Measurements from ENCODE around the gene GCC2.

The GCC2 gene

DNA sequence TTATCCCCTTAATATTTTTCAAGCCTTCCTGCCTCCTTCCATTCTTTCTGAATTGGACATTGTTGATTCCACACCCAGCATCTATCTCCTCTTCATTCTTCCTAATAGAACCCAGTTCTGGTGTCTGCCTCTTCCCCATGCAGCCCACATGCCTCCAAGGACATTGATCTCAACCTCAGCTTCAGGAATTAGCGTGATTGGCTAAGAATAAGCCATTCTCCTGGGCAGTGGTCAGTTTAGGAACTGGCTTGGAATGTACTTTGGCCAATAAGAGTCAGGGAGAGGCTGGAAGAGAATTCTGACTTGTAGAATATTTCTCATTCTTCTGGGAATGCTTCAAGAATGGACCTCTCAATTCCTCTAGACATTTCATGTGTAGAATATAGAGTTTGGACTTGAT is 25.9 kb upstream of the GCC2 start:
- TF ChIP-seq GATA2 (IDR thresholded peaks at IDR 0.05; ENCODE audit: low read depth, low read length) (no peak), GATA3 (IDR thresholded peaks at IDR 0.05; ENCODE audit: low read depth, low read length) (no peak)

DNA sequence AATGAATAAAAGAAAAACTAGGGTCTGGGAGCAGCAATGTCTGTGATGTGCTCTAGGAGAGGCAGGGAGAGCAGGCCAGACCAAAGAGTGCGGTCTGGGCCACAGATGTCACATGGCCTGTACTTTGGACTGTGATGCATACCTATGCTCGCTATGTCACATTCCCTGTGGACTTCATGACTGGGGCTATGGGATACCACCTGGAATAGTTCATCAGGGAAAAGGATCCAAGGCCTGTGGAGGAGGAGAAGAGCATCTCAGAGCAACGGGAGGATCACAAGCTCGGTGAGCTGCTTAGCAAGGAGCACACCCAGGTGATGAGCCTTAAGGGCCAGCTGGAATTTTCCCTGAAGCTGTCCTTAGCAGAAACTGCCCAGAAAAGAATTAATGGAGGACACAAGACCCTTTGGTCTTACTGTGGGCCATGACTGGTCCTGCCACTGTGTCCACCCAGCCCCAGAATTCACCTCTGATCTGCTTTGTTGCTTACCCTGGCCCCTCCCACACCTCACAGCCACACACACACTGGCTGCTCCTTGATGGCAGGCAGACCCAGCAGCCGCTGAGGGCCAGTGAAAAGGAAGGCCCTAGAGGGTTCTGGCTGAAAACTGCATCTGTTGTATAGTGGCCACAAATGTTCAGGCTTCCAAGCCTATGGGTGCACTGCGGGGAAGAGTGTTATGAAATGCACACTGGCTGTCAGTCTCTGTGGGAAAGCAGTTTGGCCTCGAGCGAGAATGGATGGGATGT is 25.3 kb upstream of the GCC2 start:
- no peak for TF ChIP-seq GATA2 (IDR thresholded peaks at IDR 0.05; ENCODE audit: low read depth, low read length)
- no peak for TF ChIP-seq GATA3 (IDR thresholded peaks at IDR 0.05; ENCODE audit: low read depth, low read length)

DNA sequence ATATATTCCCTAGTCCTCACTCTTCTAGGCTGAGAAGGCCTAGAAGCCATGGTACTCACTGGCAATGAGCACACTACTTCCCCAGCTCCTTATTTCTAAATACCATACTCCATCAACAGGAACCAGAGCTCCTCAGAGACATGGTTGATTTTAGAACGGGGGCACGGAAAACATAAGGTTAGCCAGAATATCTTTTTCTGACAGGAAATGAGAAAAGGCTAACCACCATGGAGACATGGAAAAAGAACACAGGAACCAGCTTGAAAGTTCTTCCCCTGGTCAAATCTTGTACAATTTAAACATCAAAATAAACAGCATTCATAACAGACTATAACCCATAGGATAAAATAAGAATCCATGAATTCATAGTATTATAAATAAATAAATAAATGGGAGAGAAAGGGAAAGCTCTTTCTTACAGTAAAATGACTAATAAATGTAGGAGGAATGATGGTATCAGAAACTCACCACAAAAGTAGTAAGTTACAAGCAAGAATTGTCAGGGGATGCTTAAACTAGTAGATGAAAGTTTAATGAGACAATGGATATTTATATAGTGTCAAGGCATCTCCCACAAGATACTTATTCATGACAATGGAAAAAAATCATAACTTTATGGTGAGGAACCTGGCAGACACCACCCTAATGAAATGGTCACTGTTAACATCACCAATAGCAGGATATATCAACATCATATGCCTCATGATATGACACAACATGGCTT is 20.6 kb upstream of the GCC2 start:
- TF ChIP-seq GATA3 (IDR thresholded peaks at IDR 0.05; ENCODE audit: low read depth, low read length) (no peak), GATA2 (IDR thresholded peaks at IDR 0.05; ENCODE audit: low read depth, low read length) (no peak)

DNA sequence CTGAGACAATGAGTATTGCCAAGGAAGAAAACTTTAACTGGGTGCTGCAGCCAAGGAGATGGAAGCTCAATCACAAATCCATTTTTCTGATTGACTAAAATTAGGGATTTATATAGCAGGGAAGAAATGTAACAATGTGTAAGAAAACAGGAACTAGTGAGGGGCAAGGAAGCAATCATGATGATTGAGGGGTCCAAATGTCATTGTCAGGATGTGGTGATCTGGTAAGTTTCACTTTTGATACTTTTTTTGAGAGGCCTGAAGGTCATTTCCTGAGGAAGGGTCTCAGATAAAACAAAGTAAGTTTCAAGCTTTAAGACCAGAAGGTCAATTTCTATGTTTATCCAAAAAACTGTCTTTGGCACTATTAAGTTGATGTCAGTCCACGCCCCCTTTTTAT is 12.0 kb upstream of the GCC2 start:
- TF ChIP-seq GATA3 (IDR thresholded peaks at IDR 0.05; ENCODE audit: low read depth, low read length) (no peak), GATA2 (IDR thresholded peaks at IDR 0.05; ENCODE audit: low read depth, low read length) (no peak)

DNA sequence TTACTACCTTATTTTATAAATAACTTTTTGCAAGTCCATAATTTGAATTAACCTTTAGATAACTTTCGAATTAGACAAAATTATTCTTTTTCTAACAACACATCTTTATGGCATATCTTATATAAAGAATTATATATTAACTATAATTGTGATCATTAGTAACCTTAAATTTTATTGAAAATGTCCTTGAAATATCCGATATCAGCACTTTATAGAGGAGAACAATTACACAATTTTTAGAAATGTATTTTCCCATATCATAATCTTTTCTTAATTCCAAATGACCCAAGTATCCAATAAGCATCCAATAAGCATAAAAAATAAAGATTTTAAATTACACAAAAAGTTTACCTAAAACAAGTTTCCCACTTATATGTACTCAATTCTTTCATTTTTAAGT is 7.3 kb upstream of the GCC2 start:
- TF ChIP-seq GATA2 (IDR thresholded peaks at IDR 0.05; ENCODE audit: low read depth, low read length) (no peak), GATA3 (IDR thresholded peaks at IDR 0.05; ENCODE audit: low read depth, low read length) (no peak)

DNA sequence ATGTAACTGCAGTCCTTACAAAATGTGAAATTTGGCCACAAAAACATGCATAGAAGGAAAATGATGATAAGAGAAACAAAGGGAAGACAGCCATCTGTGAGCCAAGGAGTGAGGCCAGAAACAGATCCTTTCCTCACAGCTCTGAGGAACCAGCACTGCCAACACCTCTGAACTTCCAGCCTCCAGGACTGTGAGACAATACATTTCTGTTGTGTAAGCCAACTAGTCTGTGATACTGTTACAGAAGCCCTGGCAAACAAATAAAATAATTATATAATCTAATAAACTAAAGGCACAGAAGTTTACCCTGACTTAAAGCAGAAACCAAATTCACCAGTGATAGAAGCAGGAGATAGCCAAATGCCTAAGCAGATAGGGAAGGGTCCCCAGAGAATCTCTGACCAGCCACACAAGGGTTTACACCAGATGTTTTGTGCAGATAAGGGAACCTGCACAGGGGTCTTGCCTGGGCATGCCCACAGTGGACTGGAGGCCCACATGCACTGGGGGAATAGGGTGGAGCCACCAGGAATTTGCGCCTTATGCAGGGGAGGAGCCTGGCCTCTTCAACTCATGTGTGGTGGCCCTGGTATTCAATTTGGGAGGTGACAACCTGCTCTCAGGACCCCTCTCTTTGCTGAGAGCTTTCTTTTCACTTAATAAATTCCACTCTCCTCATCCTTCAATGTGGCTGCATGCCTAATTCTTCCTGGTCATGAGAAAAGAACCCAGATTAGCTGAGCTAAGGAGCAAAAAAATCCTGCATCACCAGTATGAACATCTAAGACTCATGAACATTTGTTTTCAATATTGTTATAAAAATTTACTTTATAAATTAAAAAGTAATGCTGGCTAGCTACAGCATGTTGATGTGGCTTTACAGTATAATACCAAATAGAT is 3.8 kb upstream of the GCC2 start:
- TF ChIP-seq GATA3 (IDR thresholded peaks at IDR 0.05; ENCODE audit: low read depth, low read length) (no peak), GATA2 (IDR thresholded peaks at IDR 0.05; ENCODE audit: low read depth, low read length) (peak; percentile 54)

DNA sequence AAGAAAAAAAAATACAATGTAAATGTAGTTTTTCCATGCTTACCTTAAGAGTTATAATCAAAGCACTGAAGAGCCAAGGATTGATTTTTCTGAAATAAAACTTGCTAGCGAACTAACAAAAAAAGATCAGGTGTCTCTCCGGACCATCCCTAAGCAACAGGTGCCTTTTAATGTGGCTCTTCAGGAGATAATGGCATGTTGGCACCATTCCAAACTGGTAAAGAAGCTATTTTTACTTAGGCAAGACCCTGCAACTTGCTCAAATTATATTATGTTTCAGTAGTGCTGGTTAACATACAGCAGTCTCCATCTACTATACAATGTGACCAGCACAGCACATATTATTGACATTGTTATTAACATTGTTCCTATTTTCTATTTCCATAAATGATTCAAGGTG is 2.3 kb upstream of the GCC2 start:
- TF ChIP-seq GATA3 (IDR thresholded peaks at IDR 0.05; ENCODE audit: low read depth, low read length) (no peak), GATA2 (IDR thresholded peaks at IDR 0.05; ENCODE audit: low read depth, low read length) (no peak)

DNA sequence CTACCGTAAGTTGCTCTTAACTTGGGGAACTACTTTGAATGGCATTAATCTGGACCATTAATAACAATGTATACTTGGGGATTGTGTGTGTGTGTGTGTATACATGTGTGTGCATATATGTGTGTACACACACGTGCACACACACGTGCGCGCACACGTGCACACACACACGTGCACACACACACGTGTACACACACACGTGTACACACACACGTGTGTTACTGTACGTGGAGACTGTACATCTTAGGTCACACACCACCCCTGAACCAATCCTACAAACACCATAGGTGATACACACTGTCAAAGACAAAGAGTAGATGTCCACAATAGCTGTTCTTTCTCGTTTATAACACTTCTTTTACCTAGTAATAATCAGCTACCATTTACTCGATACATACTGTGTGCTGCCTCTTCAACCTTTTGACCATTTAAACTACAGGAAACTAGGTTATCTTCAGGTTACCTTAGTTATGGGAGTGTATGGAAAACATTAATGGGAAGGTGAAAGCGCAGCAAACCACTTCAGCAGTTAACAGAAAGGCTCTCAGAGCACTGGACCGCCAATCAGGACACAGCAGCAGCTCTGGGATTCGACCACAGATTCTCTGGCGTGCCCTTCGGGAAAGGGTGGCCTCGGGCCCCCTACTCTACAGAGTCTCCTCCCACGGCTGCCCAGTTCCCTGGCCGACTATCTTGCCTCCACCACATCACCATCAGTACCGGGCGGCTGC is 894 bp upstream of the GCC2 start:
- TF ChIP-seq GATA3 (IDR thresholded peaks at IDR 0.05; ENCODE audit: low read depth, low read length): no peak
- no peak for TF ChIP-seq GATA2 (IDR thresholded peaks at IDR 0.05; ENCODE audit: low read depth, low read length)

DNA sequence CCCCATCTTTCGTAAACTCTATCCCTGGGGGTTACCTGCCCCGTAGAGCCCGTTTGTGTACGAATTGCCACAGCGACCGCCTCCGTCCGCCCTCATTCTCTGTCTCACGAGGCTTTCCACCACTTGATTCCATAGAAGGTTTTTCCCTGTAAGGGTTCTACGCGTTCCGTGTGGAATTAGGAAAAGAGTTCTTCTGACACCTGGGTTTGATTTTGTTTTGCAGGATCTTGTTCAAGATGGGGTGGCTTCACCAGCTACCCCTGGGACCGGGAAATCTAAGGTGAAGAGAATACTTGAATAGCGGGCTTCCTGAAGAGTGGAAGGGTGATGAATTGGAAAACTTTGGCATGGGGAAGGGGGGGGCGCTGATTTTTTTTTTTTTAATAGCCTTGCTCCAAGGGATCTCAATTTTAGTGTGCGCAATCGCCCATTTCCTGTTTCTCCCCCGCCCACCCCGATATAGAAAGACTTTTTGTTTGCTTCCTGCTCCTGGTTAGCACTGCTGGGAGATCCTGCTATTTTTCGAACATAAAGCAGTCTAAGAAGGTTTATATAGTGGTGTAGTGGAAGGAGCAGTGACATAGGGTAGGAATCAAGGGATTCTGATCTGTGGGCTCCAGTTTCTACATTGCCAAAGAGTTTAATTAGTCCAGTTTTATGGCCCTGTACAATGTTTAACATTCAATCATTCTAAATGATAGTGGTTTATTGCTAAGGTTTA is 564 bp downstream of the GCC2 start:
- TF ChIP-seq GATA2 (IDR thresholded peaks at IDR 0.05; ENCODE audit: low read depth, low read length) (no peak), GATA3 (IDR thresholded peaks at IDR 0.05; ENCODE audit: low read depth, low read length) (no peak)

DNA sequence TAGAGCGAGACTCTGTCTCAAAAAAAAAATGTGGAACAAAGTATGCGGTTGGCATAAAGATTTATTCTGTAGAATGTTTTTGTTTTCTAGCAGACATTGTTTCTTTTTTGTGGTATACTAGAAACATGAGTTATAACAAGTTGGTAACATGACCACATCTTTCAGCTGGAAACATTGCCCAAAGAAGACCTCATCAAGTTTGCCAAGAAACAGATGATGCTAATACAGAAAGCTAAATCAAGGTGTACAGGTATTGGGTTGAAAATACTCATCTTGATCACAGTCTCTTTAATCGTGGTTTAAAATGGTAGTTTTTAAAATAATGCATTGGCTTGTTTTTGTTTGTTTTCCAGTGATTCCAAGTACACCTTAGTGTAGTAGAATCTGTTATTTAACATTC is 1.9 kb downstream of the GCC2 start:
- no peak for TF ChIP-seq GATA3 (IDR thresholded peaks at IDR 0.05; ENCODE audit: low read depth, low read length)
- no peak for TF ChIP-seq GATA2 (IDR thresholded peaks at IDR 0.05; ENCODE audit: low read depth, low read length)

DNA sequence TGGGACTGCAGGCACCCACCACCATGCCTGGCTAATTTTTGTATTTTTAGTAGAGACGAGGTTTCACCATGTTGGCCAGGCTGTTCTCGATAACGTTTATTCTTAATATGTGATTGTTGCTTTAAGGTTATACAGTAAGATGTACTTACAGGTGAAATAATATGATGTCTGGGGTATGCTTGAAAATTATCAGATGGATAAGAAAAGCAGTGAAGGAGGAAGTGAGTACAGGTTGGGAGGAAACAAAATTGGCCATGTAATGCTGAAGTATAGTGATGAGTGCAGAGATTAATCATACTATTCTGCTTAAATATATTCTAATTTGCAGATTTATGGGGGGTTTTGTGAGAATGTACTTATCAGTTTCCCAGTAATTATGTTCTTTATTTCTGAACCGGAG is 3.0 kb downstream of the GCC2 start:
- TF ChIP-seq GATA3 (IDR thresholded peaks at IDR 0.05; ENCODE audit: low read depth, low read length) (no peak), GATA2 (IDR thresholded peaks at IDR 0.05; ENCODE audit: low read depth, low read length) (no peak)

DNA sequence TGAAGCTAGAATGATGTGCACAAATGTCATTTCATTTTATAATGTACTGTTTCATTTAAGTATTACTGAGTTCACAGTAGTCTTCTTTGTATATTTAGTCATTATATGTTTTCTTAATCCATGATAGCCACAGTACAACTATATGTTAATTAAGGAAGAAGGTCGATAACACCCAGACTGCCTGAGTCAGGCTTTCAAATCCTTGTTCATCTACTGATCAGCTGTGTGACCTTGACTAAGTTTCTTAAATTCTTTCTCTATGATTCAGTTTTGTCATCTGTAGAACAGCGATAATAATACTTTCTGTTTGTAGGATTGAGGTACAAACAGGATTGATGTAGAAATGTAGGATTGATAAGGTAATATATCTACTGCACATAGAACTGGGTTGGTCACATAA is 5.4 kb downstream of the GCC2 start:
- TF ChIP-seq GATA2 (IDR thresholded peaks at IDR 0.05; ENCODE audit: low read depth, low read length) (no peak), GATA3 (IDR thresholded peaks at IDR 0.05; ENCODE audit: low read depth, low read length) (no peak)

DNA sequence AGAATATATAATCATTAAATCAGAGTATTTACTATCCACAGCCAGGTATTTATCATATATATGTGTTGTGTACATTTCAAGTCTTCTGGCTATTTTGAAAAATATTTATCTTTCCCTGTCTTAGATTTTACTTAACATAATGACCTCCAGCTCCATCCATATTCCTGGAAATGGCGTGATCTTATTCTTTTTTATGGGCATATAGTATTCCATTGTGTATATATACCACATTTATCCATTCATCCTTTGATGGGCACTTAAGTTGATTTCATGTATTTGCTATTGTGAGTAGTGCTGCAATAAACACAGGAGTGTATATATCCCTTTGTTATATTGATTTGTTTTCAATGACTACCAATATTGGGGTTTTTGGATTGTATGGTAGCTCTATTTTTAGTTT is 6.6 kb downstream of the GCC2 start:
- TF ChIP-seq GATA2 (IDR thresholded peaks at IDR 0.05; ENCODE audit: low read depth, low read length) (no peak), GATA3 (IDR thresholded peaks at IDR 0.05; ENCODE audit: low read depth, low read length) (no peak)

All from SH-SY5Y (cell line).